Right cardiac atrium (tissue), 5 donors: ENCODE measurements around the gene GTF3A. TPM values are rescaled to one million over a fixed set of nuclear protein-coding genes. Genes with fewer than 3 reads are reported as not detected.

Source experiments
- ATAC-seq, 2 donors: fragments of 200-7000 bp; cut with Tn5 transposase; one replicate each; pipeline versions ENCODE4 v1.8.0 to v1.9.1; 2020; ENCODE audit warnings: moderate library complexity in 2 of 2, mild to moderate bottlenecking in 1 of 2
- DNase-seq, 3 donors: peaks; one replicate each; pipeline ENCODE4 v3.0.0-alpha.2; 2020
- H3K27ac ChIP-seq: one replicate; pipeline ENCODE4 v1.5.1; 2013; ENCODE audit warnings: mild to moderate bottlenecking, low read length, control low read depth, moderate library complexity
- H3K27me3 ChIP-seq: one replicate; pipeline ENCODE4 v1.6.1; 2013; ENCODE audit not compliant: control insufficient read depth, insufficient read depth
- H3K4me1 ChIP-seq: one replicate; pipeline ENCODE4 v1.6.1; 2013; ENCODE audit warnings: low read length; ENCODE audit not compliant: control insufficient read depth, insufficient read depth
- H3K4me3 ChIP-seq: one replicate; pipeline ENCODE4 v1.5.1; 2013; ENCODE audit warnings: low read length, control low read depth
- H3K9me3 ChIP-seq: one replicate; pipeline ENCODE4 v1.6.1; 2013; ENCODE audit warnings: low read length; ENCODE audit not compliant: control insufficient read depth
- WGBS: extraction: QIAGEN DNeasy Blood & Tissue Kit; methylation state at CpG from one replicate; pipeline ENCODE4 v1.1.7; 2013; 5-methylcytosine and 5-hydroxymethylcytosine counted together
- intact Hi-C, 4 donors: fragments of 100-400 bp; cut with DNase I; formaldehyde crosslinking; loops; one replicate each; pipeline versions ENCODE4 v1.11.0 to v1.14.0; 2022 to 2023
- polyA plus RNA-seq: library from polyadenylated mRNA; stranded (reverse); fragments of 200-250 nt; gene quantifications from one replicate; pipeline ENCODE4 v1.2.3, GENCODE V29; 2013
- total RNA-seq, 4 donors: library from RNA; stranded (reverse); fragmentation: NEBNext Ultra II Directional; extraction: Animal tissue kit (Norgen Biotek cat#: 25700); gene quantifications; one replicate each; pipeline ENCODE4 v1.2.1, GENCODE V29; 2021
- donor health status: healthy with polysubstance abuse.
- donor health status: DM: no; HTN: yes; CAD: no.
- donor health status: DM: no; HTN: no; CAD: no.
- donor health status: DM: no; HTN: yes; CAD: no; lungs with severe emphysema.
- donor health status: DM: yes; HTN: yes; CAD: no.

Gene GTF3A
- total and polyA plus RNA-seq, 5 donors = 149 to 366 (median 201) TPM

DNA sequence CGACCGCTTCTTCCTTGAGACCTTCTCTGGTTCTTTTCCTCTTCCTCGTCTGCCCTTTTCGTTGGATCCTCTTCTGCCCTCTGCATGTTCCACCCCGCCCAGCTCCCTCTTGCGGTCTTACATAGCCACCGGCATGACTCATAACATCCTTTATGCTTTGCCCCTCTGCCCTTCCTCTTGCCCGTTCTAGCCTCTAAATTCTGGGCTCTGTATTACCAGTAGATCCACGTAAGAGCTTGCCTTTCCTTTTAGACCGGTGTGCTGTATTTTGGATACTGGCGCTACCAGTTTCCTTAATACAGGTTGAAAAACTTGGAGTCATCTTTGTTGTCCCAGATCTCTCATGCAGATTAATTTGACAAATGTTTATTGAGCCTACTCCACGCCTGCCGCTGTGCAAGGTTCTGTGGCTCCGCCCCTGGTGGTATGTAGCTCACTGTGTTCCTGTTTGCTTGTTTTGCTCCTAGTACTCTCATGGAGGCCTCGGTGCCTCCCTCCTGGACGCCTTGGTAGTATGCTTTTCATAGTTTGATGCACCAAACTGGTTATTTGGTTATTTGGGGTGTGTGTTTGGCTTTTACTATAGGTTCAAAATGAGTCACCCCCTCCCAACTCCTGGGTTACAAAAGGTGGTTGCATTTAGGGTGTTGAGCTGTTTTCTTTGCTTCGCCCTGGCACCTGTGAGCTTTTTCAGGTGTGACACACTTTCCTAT is 1.7 kb downstream of the GTF3A start:
- Histone ChIP-seq H3K4me3 (peak overlapping the region; percentile 57), H3K27me3 (no peaks in the 10 kb centered on the region), H3K9me3 (no peaks in the 10 kb centered on the region), H3K27ac (peak overlapping the region; percentile 93), H3K4me1 (peaks cover 13% of the 10 kb centered on the region)
- 33% methylated on average over 17 of the region's 17 CpGs for WGBS
- ATAC-seq = peak; percentile 61 to 72
- DNase-seq = peak; percentile 71 to 86 (median 81)
- intact Hi-C loops = no loop called here

DNA sequence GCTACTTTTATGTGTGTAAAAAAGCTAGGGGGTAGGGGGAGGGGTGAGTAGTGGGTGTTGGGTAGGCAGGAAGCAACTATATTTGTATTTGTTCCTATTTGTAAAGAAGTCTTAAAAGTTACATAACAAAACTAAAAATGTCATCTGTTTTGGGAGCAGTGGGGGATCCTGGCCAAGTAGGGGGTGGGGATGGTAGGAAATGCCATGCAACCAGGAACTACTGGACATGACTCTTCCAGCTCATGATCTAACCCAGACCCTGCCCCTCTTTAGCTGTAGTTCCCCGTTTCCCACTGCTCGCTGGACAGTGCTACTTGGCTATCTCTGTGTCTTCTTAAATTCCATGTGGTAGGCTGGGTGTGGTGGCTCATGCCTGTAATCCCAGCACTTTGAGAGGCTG is 3.2 kb downstream of the GTF3A start:
- 80% methylated on average over 2 of the region's 2 CpGs for WGBS
- Histone ChIP-seq H3K9me3 (no peaks in the 10 kb centered on the region), H3K4me1 (peaks cover 13% of the 10 kb centered on the region), H3K27ac (no peak overlapping the region), H3K4me3 (no peak overlapping the region), H3K27me3 (no peaks in the 10 kb centered on the region)
- intact Hi-C loops = no loop called here
- DNase-seq (peak in 2 of 3 donors; percentile 35 to 69), ATAC-seq (no peak)

GRCh38 chr13:27428160-27428559 is 3.7 kb downstream of the GTF3A start:
- ATAC-seq = no peak
- intact Hi-C loops = no loop called here
- 82% methylated on average over 5 of the region's 5 CpGs for WGBS

GRCh38 chr13:27432180-27432579 is 7.8 kb downstream of the GTF3A start:
- ATAC-seq (no peak), DNase-seq (peak in 1 of 3 donors; percentile 32)
- H3K9me3 ChIP-seq = no peaks in the 10 kb centered on the region
- H3K27ac ChIP-seq = no peak overlapping the region
- H3K27me3 ChIP-seq = no peaks in the 10 kb centered on the region
- no peaks in the 10 kb centered on the region for H3K4me1 ChIP-seq
- no peak overlapping the region for H3K4me3 ChIP-seq
- intact Hi-C loops = no loop called here
- 81% methylated on average over 3 of the region's 3 CpGs for WGBS

More at GRCh38 chr13:27428160-27428559, 3.7 kb downstream of the GTF3A start:
- Histone ChIP-seq H3K4me3 (no peak overlapping the region), H3K27me3 (no peaks in the 10 kb centered on the region), H3K9me3 (no peaks in the 10 kb centered on the region), H3K4me1 (peaks cover 13% of the 10 kb centered on the region), H3K27ac (no peak overlapping the region)
- no peak for DNase-seq

DNA sequence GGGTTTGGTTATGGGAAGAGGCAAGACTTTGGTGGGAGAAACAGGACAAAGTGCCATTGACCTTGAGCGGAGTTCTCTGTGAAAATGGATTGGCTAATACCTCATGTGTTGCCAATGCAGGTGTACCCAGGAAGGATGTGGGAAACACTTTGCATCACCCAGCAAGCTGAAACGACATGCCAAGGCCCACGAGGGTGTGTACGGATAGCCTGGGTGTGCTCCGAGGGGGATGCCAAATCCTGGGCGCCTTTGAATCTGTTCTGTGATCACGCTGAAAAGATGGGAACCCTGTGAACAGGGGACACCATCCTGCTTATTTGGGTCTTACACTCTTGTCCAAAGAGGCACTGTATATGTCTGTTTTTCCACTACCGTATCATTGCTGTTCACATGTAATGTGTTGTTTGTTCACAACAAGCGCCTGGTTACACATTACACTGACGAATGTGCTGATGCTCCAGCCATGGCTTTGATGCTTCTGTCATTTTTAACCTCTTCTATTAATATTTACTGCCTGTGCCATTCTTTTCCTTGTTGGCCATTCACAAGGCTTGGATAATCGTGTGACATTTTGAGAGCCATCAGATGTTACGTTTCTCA is 8.3 kb downstream of the GTF3A start:
- WGBS = 75% methylated on average over 12 of the region's 12 CpGs
- no peaks in the 10 kb centered on the region for H3K27me3 ChIP-seq
- intact Hi-C loops = no loop called here
- no peaks in the 10 kb centered on the region for H3K9me3 ChIP-seq
- ATAC-seq (no peak), DNase-seq (no peak)
- no peaks in the 10 kb centered on the region for H3K4me1 ChIP-seq
- H3K4me3 ChIP-seq = no peak overlapping the region
- H3K27ac ChIP-seq = no peak overlapping the region

DNA sequence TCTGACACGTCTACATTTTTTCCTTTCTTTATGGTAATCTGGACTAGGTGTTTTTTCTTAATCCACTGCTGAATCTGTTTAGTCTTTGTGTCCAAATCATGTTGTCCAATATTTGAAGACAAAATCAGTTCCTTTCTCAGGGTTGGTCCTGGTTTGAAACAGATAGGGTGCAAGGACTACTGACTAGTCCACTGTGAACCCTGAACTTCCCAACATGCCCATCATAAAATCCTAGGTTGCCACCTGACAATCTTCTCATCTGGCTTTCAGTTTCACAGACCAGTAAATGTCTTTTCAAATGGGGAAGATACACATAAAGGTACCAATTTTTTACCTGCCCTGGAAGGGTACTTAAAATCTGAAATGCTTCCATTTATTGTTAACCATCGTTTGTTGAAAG is 12.7 kb downstream of the GTF3A start:
- H3K4me1 ChIP-seq = peaks cover 3% of the 10 kb centered on the region
- 95% methylated on average over 2 of the region's 2 CpGs for WGBS
- H3K27me3 ChIP-seq = no peaks in the 10 kb centered on the region
- H3K27ac ChIP-seq = no peak overlapping the region
- ATAC-seq = no peak
- no peak overlapping the region for H3K4me3 ChIP-seq
- intact Hi-C loops = no loop called here
- DNase-seq = no peak
- H3K9me3 ChIP-seq = no peaks in the 10 kb centered on the region

GRCh38 chr13:27440408-27440807 is 16.0 kb downstream of the GTF3A start:
- H3K27me3 ChIP-seq = no peaks in the 10 kb centered on the region
- intact Hi-C loops = no loop called here
- ATAC-seq (no peak), DNase-seq (no peak)
- H3K27ac ChIP-seq = no peak overlapping the region
- H3K4me1 ChIP-seq = peaks cover 3% of the 10 kb centered on the region
- no peaks in the 10 kb centered on the region for H3K9me3 ChIP-seq
- 68% methylated on average over 1 of the region's 1 CpG for WGBS
- no peak overlapping the region for H3K4me3 ChIP-seq

DNA sequence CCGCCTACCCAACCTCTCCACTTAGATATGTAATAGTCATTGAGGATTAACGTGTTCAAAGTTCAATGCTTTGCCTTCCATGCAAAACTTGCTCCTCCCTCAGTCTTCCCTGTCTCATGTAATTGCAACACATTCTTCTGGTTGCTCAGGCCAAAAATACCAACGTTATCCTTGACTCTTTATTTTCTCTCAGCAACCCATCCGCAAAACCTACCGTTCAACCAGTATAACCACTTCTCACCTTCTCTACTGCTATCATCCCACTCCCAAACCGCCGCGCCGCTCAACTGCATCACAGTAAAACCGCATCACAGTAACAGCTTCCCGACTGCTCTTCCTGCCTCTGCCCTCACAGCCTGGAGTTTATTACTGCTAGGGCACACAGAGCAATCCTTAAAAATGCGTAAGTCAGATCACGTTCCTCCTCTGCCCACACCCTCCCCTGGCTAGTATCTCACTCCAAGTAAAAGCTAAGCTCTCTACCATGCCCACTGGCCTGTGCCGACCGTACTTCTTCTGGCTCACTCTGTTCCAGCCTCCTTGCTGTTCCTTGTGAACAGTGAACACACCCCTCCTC is 17.7 kb downstream of the GTF3A start:
- 61% methylated on average over 15 of the region's 15 CpGs for WGBS
- H3K4me3 ChIP-seq = no peak overlapping the region
- intact Hi-C loops = no loop called here
- H3K27ac ChIP-seq = no peak overlapping the region
- DNase-seq (no peak), ATAC-seq (peak in 1 of 2 donors; percentile 32)
- peaks cover 3% of the 10 kb centered on the region for H3K4me1 ChIP-seq
- no peaks in the 10 kb centered on the region for H3K9me3 ChIP-seq
- no peaks in the 10 kb centered on the region for H3K27me3 ChIP-seq

- 91% methylated on average over 7 of the region's 7 CpGs for WGBS
- DNase-seq (no peak), ATAC-seq (no peak)
- no peaks in the 10 kb centered on the region for H3K9me3 ChIP-seq
- H3K4me3 ChIP-seq = no peak overlapping the region
- H3K27me3 ChIP-seq = no peaks in the 10 kb centered on the region
- H3K4me1 ChIP-seq = peaks cover 3% of the 10 kb centered on the region
- intact Hi-C loops = no loop called here
- H3K27ac ChIP-seq = no peak overlapping the region
Measured at GRCh38 chr13:27442797-27443196, 18.4 kb downstream of the GTF3A start.

DNA sequence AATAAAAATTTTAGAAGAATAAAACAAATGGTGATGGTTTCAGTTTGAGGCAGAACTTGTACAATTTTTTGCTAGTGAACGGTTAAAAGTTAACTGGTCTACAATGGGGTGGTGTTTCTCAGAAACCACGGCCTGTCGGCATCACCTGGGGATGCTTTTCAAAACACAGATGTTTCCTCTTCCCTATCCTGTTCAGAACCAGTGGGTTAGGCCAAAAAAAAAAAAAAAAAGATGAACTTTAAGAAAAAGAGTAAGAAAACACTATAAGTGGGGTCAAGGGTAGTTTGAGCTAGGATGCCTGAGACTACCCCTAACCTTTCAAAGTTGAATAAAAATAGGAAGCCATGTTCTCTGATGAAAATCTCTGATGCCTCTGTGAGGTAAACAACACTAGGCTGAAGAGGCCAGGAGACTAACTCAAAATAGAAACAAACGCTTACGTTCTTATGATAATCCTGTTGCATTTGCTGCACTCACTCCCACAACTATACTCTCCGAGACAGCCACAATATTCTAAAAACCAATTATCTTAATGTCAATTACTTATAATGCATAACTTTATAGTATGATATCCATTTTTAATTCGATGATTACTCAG is 22.7 kb downstream of the GTF3A start:
- no peak for ATAC-seq
- no peaks in the 10 kb centered on the region for H3K27me3 ChIP-seq
- WGBS = 39% methylated on average over 7 of the region's 7 CpGs
- no peak overlapping the region for H3K27ac ChIP-seq
- H3K4me1 ChIP-seq = peaks cover 8% of the 10 kb centered on the region
- H3K4me3 ChIP-seq = no peak overlapping the region
- H3K9me3 ChIP-seq = no peaks in the 10 kb centered on the region
- no peak for DNase-seq
- intact Hi-C loops = no loop called here

DNA sequence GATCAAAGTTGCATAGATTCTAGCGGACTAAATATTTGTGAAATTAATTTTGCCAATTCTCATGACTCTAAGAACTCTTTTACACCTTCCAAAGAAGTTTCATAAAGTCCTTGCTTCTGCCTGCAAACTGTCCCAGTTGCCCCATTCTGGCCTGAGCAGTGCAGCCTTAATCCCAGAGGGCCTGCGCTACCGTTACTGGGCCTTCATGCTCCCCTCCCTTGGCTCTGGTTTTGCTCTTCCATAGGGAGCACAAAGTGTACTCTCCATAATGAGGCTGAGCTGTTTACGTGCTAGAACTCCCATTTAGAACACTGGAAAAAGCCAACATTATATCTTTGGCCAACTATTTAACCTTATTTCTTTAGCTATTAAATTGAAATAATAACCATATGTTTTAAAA is 23.9 kb downstream of the GTF3A start:
- Histone ChIP-seq H3K4me3 (peak overlapping the region; percentile 33), H3K27me3 (no peaks in the 10 kb centered on the region), H3K4me1 (peaks cover 7% of the 10 kb centered on the region), H3K9me3 (no peaks in the 10 kb centered on the region), H3K27ac (peak overlapping the region; percentile 99)
- DNase-seq (peak in 1 of 3 donors; percentile 62), ATAC-seq (peak in 1 of 2 donors; percentile 20)
- intact Hi-C loops = no loop called here
- WGBS = 49% methylated on average over 4 of the region's 4 CpGs
